Measurements from ENCODE around the gene HSPH1. TPM values are rescaled to one million over a fixed set of nuclear protein-coding genes. Genes with fewer than 3 reads are reported as not detected.

The HSPH1 gene
- total and polyA plus RNA-seq, 10 of the 15 experiments (the other 5 are each of a cell fraction or from before 2014, with no cell fraction given), result 40.2 to 159 (median 92.6) TPM

GRCh38 chr13:31199849-31200636 is 38.3 kb upstream of the HSPH1 start, which contains the start of gene B3GLCT (continued):
- no peak for TF ChIP-seq SIX5 (IDR thresholded peaks at IDR 0.05; ENCODE audit: low read depth, low read length, severe bottlenecking)
- peak; percentile 72 for TF ChIP-seq NR2F1 (conservative IDR thresholded peaks at IDR 0.05)
- no peak for TF ChIP-seq ZNF384 (IDR thresholded peaks at IDR 0.05; ENCODE audit: borderline replicate concordance, low read depth, low read length)
- TF ChIP-seq BRCA1 (IDR thresholded peaks at IDR 0.05; ENCODE audit: low read depth, low read length), result no peak
- TF ChIP-seq TCF12 (IDR thresholded peaks at IDR 0.05; ENCODE audit: low read depth, low read length), result peak; percentile 37; the same call in 1 of the 2 replicates
- TF ChIP-seq IKZF2 (IDR thresholded peaks at IDR 0.05), result no peak
- peak; percentile 83 for TF ChIP-seq GATAD2B (conservative IDR thresholded peaks at IDR 0.05; ENCODE audit: low read depth)
- no peak for TF ChIP-seq KLF5 (IDR thresholded peaks at IDR 0.05; ENCODE audit: partially characterized antibody)
- TF ChIP-seq STAT1 (conservative IDR thresholded peaks at IDR 0.05), result peak; percentile 91
- 0 out of 2 replicates have a peak, but pooled peaks have one; percentile 22 for TF ChIP-seq IRF3 (IDR thresholded peaks at IDR 0.05)
- TF ChIP-seq GABPA (IDR thresholded peaks at IDR 0.05; ENCODE audit: low read depth), result no peak
- no peak for TF ChIP-seq FOXM1 (IDR thresholded peaks at IDR 0.05; ENCODE audit: low read depth, low read length)
- no peak for TF ChIP-seq RAD51 (IDR thresholded peaks at IDR 0.05)
- TF ChIP-seq E2F4 (IDR thresholded peaks at IDR 0.05; ENCODE audit: low read depth, low read length), result no peak
- no peak for TF ChIP-seq RCOR1 (conservative IDR thresholded peaks at IDR 0.05; ENCODE audit: low read depth, low read length)
- TF ChIP-seq SREBF1 (IDR thresholded peaks at IDR 0.05; ENCODE audit: low read length), result no peak
- TF ChIP-seq MEF2B (IDR thresholded peaks at IDR 0.05; ENCODE audit: partially characterized antibody, poor library complexity, severe bottlenecking), result no peak
- TF ChIP-seq SKIL (IDR thresholded peaks at IDR 0.05; ENCODE audit: low read depth, poor library complexity, severe bottlenecking), result no peak
- TF ChIP-seq NKRF (conservative IDR thresholded peaks at IDR 0.05), result no peak
- no peak; the same call in 1 of the 2 replicates for TF ChIP-seq RUNX3 (IDR thresholded peaks at IDR 0.05; ENCODE audit: low read length)
- no peak for TF ChIP-seq ETV6 (conservative IDR thresholded peaks at IDR 0.05 in 1 of 2, IDR thresholded peaks at IDR 0.05 in 1 of 2; ENCODE audit: borderline replicate concordance in 1 of 2, low read depth in 1 of 2)
- TF ChIP-seq NFYB (IDR thresholded peaks at IDR 0.05; ENCODE audit: insufficient read depth, low read depth, low read length), result no peak
- no peak for TF ChIP-seq MYB (IDR thresholded peaks at IDR 0.05; ENCODE audit: borderline replicate concordance, low read depth, low read length)
- peak; percentile 32; the same call in 1 of the 2 replicates for TF ChIP-seq CBX5 (IDR thresholded peaks at IDR 0.05; ENCODE audit: low read depth)
- TF ChIP-seq ATF7 (IDR thresholded peaks at IDR 0.05; ENCODE audit: low read depth), result no peak
